Endodermal cell (in vitro differentiated cells): ENCODE results near the gene TEKTIP1. TPM values are rescaled to one million over a fixed set of nuclear protein-coding genes. Genes with fewer than 3 reads are reported as not detected.

Experiments
- DNase-seq: peaks from one replicate; pipeline ENCODE4 v3.0.0-alpha.2; 2017
- H3K27ac ChIP-seq: 2 replicates; pipeline ENCODE4 v1.5.1; 2013; ENCODE audit warnings: mild to moderate bottlenecking, low read depth, low read length, moderate library complexity
- H3K27me3 ChIP-seq: 2 replicates; pipeline ENCODE4 v1.6.1; 2013; ENCODE audit warnings: mild to moderate bottlenecking, low read length, moderate library complexity; ENCODE audit not compliant: insufficient read depth, control insufficient read depth, poor library complexity, severe bottlenecking
- H3K36me3 ChIP-seq: 2 replicates; pipeline ENCODE4 v1.7.0; 2013; ENCODE audit warnings: mild to moderate bottlenecking, low read length, moderate library complexity; ENCODE audit not compliant: control insufficient read depth, insufficient read depth
- H3K4me1 ChIP-seq: one replicate; pipeline ENCODE4 v1.7.0; 2013; ENCODE audit warnings: low read length; ENCODE audit not compliant: control insufficient read depth, insufficient read depth
- H3K4me3 ChIP-seq: 2 replicates; pipeline ENCODE4 v1.5.1; 2013; ENCODE audit warnings: mild to moderate bottlenecking, low read length, moderate library complexity
- H3K9ac ChIP-seq: 2 replicates; pipeline ENCODE4 v1.6.1; 2013; ENCODE audit warnings: mild to moderate bottlenecking, low read length, moderate library complexity; ENCODE audit not compliant: poor library complexity, severe bottlenecking; ENCODE audit errors: extremely low read depth
- H3K9me3 ChIP-seq: 2 replicates; pipeline ENCODE4 v1.6.1; 2013; ENCODE audit warnings: mild to moderate bottlenecking, low read length, moderate library complexity; ENCODE audit not compliant: control insufficient read depth
- H3K27ac Mint-ChIP-seq: 2 replicates; pipeline ENCODE4 v1.8.0; 2020; ENCODE audit warnings: mixed read lengths
- H3K27me3 Mint-ChIP-seq: 2 replicates; pipeline ENCODE4 v1.8.0; 2021; ENCODE audit warnings: mild to moderate bottlenecking, mixed read lengths; ENCODE audit not compliant: insufficient read depth
- H3K36me3 Mint-ChIP-seq: 2 replicates; pipeline ENCODE4 v1.8.0; 2020; ENCODE audit warnings: low read depth, mixed read lengths
- H3K4me1 Mint-ChIP-seq: 2 replicates; pipeline ENCODE4 v1.8.0; 2020; ENCODE audit warnings: mixed read lengths
- H3K4me3 Mint-ChIP-seq: 2 replicates; pipeline ENCODE4 v1.8.0; 2020; ENCODE audit warnings: mild to moderate bottlenecking, moderate library complexity, mixed read lengths
- H3K9me3 Mint-ChIP-seq: 2 replicates; pipeline ENCODE4 v1.8.0; 2020; ENCODE audit warnings: mild to moderate bottlenecking, mixed read lengths
- CTCF ChIP-seq: fragments of 200-600 bp; sonication (generic); conservative IDR thresholded peaks from 2 replicates; pipeline ENCODE4 v1.5.0; 2021; ENCODE audit warnings: antibody characterized with exemption, mild to moderate bottlenecking
- WGBS, 2 experiments: methylation state at CpG; one replicate each; pipeline versions ENCODE4 v1.1.5 to v1.1.7; 2013; ENCODE audit warnings: missing lambda C conversion rate in 2 of 2, mixed read lengths in 1 of 2; ENCODE audit not compliant: insufficient coverage in 1 of 2, insufficient read length in 1 of 2; 5-methylcytosine and 5-hydroxymethylcytosine counted together
- total RNA-seq, 2 donors: library from RNA; stranded (reverse); fragmentation: NEBNext Ultra II Directional in 1 of 2; extraction: Animal tissue kit (Norgen Biotek cat#: 25700) in 1 of 2; gene quantifications; 2 replicates in 1 of 2; 3 replicates in 1 of 2; pipeline ENCODE4 v1.2.1, GENCODE V29; 2021

The TEKTIP1 gene
- total RNA-seq, 2 donors from 2014 or later, result 4.6 to 5.7 TPM

- peaks cover 18% of the 10 kb centered on the region for H3K36me3 Mint-ChIP-seq
Observed at GRCh38 chr19:3544058-3544376, 5.0 kb downstream of the TEKTIP1 start.

GRCh38 chr19:3544742-3545668 lies 6.0 kb downstream of the TEKTIP1 start:
- H3K27ac Mint-ChIP-seq, result no peak overlapping the region
- Histone ChIP-seq H3K9ac (no peak overlapping the region), H3K27ac (no peak overlapping the region), H3K4me1 (no peaks in the 10 kb centered on the region), H3K36me3 (peaks cover 14% of the 10 kb centered on the region), H3K4me3 (no peak overlapping the region), H3K27me3 (no peaks in the 10 kb centered on the region), H3K9me3 (no peaks in the 10 kb centered on the region)
- no peaks in the 10 kb centered on the region for H3K4me1 Mint-ChIP-seq
- DNase-seq, result peak; percentile 97
- no peaks in the 10 kb centered on the region for H3K9me3 Mint-ChIP-seq
- H3K36me3 Mint-ChIP-seq, result peaks cover 11% of the 10 kb centered on the region
- no peak overlapping the region for H3K4me3 Mint-ChIP-seq
- peak; percentile 98 for TF ChIP-seq CTCF
- no peaks in the 10 kb centered on the region for H3K27me3 Mint-ChIP-seq
- WGBS, 2 experiments, result 43 to 77% methylated on average over 10 to 30 of the region's 30 CpGs

More at GRCh38 chr19:3544058-3544376, 5.0 kb downstream of the TEKTIP1 start:
- no peak overlapping the region for H3K4me3 Mint-ChIP-seq
- TF ChIP-seq CTCF, result no peak
- 93% methylated on average over 9 of the region's 9 CpGs; no CpG with 5 or more reads in 1 of the 2 experiments for WGBS, 2 experiments
- H3K27me3 Mint-ChIP-seq, result no peaks in the 10 kb centered on the region
- H3K27ac ChIP-seq, result no peak overlapping the region
- no peaks in the 10 kb centered on the region for H3K9me3 ChIP-seq
- H3K4me1 Mint-ChIP-seq, result no peaks in the 10 kb centered on the region
- no peak for DNase-seq
- peaks cover 21% of the 10 kb centered on the region for H3K36me3 ChIP-seq
- H3K4me3 ChIP-seq, result no peak overlapping the region
- H3K4me1 ChIP-seq, result no peaks in the 10 kb centered on the region
- no peak overlapping the region for H3K27ac Mint-ChIP-seq
- no peaks in the 10 kb centered on the region for H3K27me3 ChIP-seq
- H3K9me3 Mint-ChIP-seq, result no peaks in the 10 kb centered on the region
- no peak overlapping the region for H3K9ac ChIP-seq

- no peaks in the 10 kb centered on the region for H3K27me3 Mint-ChIP-seq
- no peak for DNase-seq
- WGBS, 2 experiments, result 92% methylated on average over 9 to 10 of the region's 10 CpGs
- TF ChIP-seq CTCF, result no peak
- no peaks in the 10 kb centered on the region for H3K4me1 Mint-ChIP-seq
- H3K36me3 Mint-ChIP-seq, result peaks cover 11% of the 10 kb centered on the region
- no peak overlapping the region for H3K4me3 Mint-ChIP-seq
- Histone ChIP-seq H3K4me1 (no peaks in the 10 kb centered on the region), H3K9me3 (no peaks in the 10 kb centered on the region), H3K4me3 (no peak overlapping the region), H3K36me3 (peaks cover 14% of the 10 kb centered on the region), H3K9ac (no peak overlapping the region), H3K27ac (no peak overlapping the region), H3K27me3 (no peaks in the 10 kb centered on the region)
- no peaks in the 10 kb centered on the region for H3K9me3 Mint-ChIP-seq
- no peak overlapping the region for H3K27ac Mint-ChIP-seq
Observed at GRCh38 chr19:3545669-3546034, 6.7 kb downstream of the TEKTIP1 start.
